ENCODE data around the gene SIRPA. TPM values are rescaled to one million over a fixed set of nuclear protein-coding genes. Genes with fewer than 3 reads are reported as not detected.

Gene SIRPA
- total RNA-seq, 2 donors from 2014 or later = 5.1 to 6.3 TPM

DNA sequence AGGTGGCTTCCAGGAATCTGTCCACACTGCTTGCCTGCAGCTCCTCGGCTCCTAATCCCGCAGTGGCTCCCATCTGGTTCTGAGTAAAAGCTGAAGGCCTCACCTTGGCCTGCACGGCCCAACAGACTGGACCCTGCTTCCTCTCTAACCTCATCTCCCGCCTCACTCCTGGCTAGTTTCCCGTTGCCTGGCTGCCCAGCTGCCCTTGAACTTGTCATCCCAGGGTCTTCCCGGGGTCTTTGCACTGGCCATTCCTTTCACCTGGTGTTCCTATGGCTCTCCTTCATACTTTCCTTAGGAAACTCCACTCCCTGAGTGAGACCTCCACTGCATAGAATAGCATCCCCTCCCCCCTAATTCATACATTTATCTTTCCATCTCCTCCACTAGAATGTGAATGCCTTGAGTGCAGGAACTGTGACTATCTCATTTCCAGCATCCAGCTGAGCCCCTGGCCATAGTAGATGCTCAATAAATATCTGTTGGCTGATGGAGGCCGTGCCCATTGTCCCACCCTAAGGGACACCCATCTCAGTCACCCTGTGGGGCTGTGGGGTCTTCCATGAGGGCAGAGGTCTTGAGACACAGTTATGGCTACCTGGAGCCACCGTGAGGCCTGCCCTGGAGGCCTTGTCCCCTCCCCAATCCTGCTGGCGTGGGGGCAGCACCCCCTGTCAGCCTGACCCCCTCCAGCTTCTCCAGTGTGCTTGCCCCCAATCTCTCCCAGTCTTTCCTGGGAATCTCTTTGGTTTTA is 9.1 kb upstream of the SIRPA start:
- Mint-ChIP-seq H3K36me3 (ENCODE audit: low read depth) (no peaks in the 10 kb centered on the region), H3K27me3 (ENCODE audit: insufficient read depth) (peaks cover 23% of the 10 kb centered on the region), H3K4me3 (no peak overlapping the region), H3K4me1 (peaks cover 12% of the 10 kb centered on the region), H3K27ac (no peak overlapping the region), H3K9me3 (no peaks in the 10 kb centered on the region)
- Histone ChIP-seq H3K27ac (ENCODE audit: low read depth, low read length) (no peak overlapping the region), H3K36me3 (ENCODE audit: control insufficient read depth, insufficient read depth, low read length) (no peaks in the 10 kb centered on the region), H3K9me3 (ENCODE audit: control insufficient read depth, low read length) (no peaks in the 10 kb centered on the region), H3K4me3 (ENCODE audit: low read length) (no peak overlapping the region), H3K9ac (ENCODE audit: extremely low read depth, low read length, poor library complexity, severe bottlenecking) (no peak overlapping the region), H3K27me3 (ENCODE audit: control insufficient read depth, insufficient read depth, low read length, poor library complexity, severe bottlenecking) (no peaks in the 10 kb centered on the region), H3K4me1 (ENCODE audit: control insufficient read depth, insufficient read depth, low read length) (peaks cover 3% of the 10 kb centered on the region)
- WGBS, 2 experiments (ENCODE audit: insufficient coverage in 1 of 2, insufficient read length in 1 of 2) = 84 to 86% methylated on average over 5 to 9 of the region's 9 CpGs
- DNase-seq = no peak
- TF ChIP-seq, protein P1, sequence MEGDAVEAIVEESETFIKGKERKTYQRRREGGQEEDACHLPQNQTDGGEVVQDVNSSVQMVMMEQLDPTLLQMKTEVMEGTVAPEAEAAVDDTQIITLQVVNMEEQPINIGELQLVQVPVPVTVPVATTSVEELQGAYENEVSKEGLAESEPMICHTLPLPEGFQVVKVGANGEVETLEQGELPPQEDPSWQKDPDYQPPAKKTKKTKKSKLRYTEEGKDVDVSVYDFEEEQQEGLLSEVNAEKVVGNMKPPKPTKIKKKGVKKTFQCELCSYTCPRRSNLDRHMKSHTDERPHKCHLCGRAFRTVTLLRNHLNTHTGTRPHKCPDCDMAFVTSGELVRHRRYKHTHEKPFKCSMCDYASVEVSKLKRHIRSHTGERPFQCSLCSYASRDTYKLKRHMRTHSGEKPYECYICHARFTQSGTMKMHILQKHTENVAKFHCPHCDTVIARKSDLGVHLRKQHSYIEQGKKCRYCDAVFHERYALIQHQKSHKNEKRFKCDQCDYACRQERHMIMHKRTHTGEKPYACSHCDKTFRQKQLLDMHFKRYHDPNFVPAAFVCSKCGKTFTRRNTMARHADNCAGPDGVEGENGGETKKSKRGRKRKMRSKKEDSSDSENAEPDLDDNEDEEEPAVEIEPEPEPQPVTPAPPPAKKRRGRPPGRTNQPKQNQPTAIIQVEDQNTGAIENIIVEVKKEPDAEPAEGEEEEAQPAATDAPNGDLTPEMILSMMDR (conservative IDR thresholded peaks at IDR 0.05) = no peak

DNA sequence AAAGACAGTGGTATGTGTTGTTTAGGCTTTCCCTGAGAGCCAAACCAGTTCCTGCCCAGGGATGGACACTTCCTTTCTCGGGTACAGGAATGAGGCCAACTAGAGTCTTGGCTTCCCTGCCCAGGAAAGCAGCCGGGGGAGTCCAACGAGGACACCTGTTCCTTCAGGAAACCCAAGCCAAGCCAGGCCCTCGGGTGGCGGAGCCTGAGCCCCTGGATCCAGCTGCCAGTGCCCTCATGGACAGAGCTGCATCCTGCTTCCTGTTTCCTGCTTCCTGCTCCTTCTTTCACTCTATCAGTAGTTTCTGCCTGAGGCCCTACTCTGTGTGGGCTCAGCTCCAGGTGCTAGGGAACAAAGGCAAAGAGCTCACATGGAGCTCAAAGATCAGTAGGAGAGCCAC is 7.9 kb upstream of the SIRPA start:
- Histone ChIP-seq H3K4me3 (ENCODE audit: low read length) (no peak overlapping the region), H3K27ac (ENCODE audit: low read depth, low read length) (no peak overlapping the region), H3K36me3 (ENCODE audit: control insufficient read depth, insufficient read depth, low read length) (no peaks in the 10 kb centered on the region), H3K27me3 (ENCODE audit: control insufficient read depth, insufficient read depth, low read length, poor library complexity, severe bottlenecking) (peaks cover 1% of the 10 kb centered on the region), H3K9ac (ENCODE audit: extremely low read depth, low read length, poor library complexity, severe bottlenecking) (no peak overlapping the region), H3K9me3 (ENCODE audit: control insufficient read depth, low read length) (no peaks in the 10 kb centered on the region), H3K4me1 (ENCODE audit: control insufficient read depth, insufficient read depth, low read length) (peaks cover 3% of the 10 kb centered on the region)
- Mint-ChIP-seq H3K27ac (no peak overlapping the region), H3K36me3 (ENCODE audit: low read depth) (no peaks in the 10 kb centered on the region), H3K27me3 (ENCODE audit: insufficient read depth) (peaks cover 25% of the 10 kb centered on the region), H3K9me3 (no peaks in the 10 kb centered on the region), H3K4me3 (no peak overlapping the region), H3K4me1 (peaks cover 23% of the 10 kb centered on the region)
- TF ChIP-seq, protein P1 (conservative IDR thresholded peaks at IDR 0.05) = no peak
- 96 to 100% methylated on average over 3 to 5 of the region's 5 CpGs for WGBS, 2 experiments (ENCODE audit: insufficient coverage in 1 of 2, insufficient read length in 1 of 2)
- no peak for DNase-seq

DNA sequence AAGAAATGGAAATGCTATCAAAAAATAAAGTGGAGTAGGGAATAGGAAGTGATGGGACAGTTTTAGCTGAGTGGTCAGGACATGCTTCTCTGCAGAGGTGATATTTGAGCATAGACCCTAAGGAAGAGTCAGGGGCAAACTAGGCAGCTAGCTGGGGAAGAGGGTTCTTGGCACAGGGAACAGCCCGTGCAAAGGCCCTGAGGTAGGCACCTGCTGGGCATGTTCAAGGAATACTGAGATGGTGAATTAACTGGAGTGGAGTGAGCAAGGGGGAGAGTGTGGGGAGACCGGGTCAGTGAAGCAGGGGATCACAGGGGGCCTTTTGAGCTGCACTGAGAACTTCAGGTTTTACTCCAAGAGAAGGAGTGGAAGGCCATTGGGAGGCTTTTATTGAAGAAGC is 7.5 kb upstream of the SIRPA start:
- no peak overlapping the region for H3K27ac Mint-ChIP-seq
- Histone ChIP-seq H3K27me3 (ENCODE audit: control insufficient read depth, insufficient read depth, low read length, poor library complexity, severe bottlenecking) (peaks cover 6% of the 10 kb centered on the region), H3K4me1 (ENCODE audit: control insufficient read depth, insufficient read depth, low read length) (peaks cover 3% of the 10 kb centered on the region), H3K27ac (ENCODE audit: low read depth, low read length) (no peak overlapping the region), H3K36me3 (ENCODE audit: control insufficient read depth, insufficient read depth, low read length) (no peaks in the 10 kb centered on the region), H3K4me3 (ENCODE audit: low read length) (no peak overlapping the region), H3K9ac (ENCODE audit: extremely low read depth, low read length, poor library complexity, severe bottlenecking) (no peak overlapping the region), H3K9me3 (ENCODE audit: control insufficient read depth, low read length) (no peaks in the 10 kb centered on the region)
- H3K27me3 Mint-ChIP-seq (ENCODE audit: insufficient read depth) = peaks cover 29% of the 10 kb centered on the region
- 67 to 70% methylated on average over 2 of the region's 2 CpGs for WGBS, 2 experiments (ENCODE audit: insufficient coverage in 1 of 2, insufficient read length in 1 of 2)
- H3K4me1 Mint-ChIP-seq = peaks cover 25% of the 10 kb centered on the region
- no peaks in the 10 kb centered on the region for H3K9me3 Mint-ChIP-seq
- DNase-seq = no peak
- no peaks in the 10 kb centered on the region for H3K36me3 Mint-ChIP-seq (ENCODE audit: low read depth)
- TF ChIP-seq, protein P1 (conservative IDR thresholded peaks at IDR 0.05) = no peak
- H3K4me3 Mint-ChIP-seq = no peak overlapping the region

Measured in endodermal cell (in vitro differentiated cells).